Amygdala (tissue), 56 donors: Measurements from ENCODE around the gene ROMO1.
"Not testable (repeated sequence)": the region's sequence is repeated elsewhere in the genome, so short reads cannot be mapped to it uniquely, and the experiment has no call there.

ENCODE experiments used
- DNase-seq, 56 donors: peaks; one replicate each; lab custom pipeline; 2025; lab: John Stamatoyannopoulos, UW

The ROMO1 gene

GRCh38 chr20:35680452-35681183 is 18.6 kb upstream of the ROMO1 start:
- no peak for DNase-seq

DNA sequence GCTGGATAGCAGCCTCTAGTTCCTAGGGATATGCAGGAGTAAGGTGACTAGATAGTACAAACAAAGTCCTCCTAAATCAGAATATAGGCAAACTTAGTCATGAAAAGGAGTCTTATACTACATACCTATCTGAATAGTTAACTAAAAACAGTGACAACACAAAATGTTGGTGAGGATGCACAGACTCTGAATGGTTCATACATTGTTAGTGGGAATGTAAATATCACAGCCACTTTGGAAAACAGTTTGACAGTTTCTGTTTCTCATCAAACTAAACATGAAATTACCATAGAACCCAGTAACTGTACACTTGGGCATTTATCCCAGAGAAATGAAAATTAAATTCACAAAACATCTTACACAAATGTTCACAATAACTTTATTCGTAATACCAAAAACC is 17.2 kb upstream of the ROMO1 start:
- no peak for DNase-seq

- DNase-seq = not testable (repeated sequence)
Measured at GRCh38 chr20:35685368-35685767, 13.8 kb upstream of the ROMO1 start.

DNA sequence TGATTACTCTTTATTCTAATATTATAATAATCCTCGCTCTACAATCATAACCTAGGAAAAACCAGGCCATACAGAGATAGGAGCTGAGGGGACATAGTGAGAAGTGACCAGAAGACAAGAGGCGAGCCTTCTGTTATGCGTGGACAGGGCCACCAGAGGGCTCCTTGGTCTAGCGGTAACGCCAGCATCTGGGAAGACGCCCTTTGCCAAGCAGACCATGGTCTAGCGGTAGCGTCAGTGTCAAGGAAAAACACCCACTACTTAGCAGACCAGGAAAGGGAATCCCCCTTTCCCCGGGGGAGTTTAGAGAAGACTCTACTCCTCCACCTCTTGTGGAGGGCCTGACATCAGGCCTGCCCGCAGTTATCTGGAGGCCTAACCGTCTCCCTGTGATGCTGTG is 12.3 kb upstream of the ROMO1 start:
- peak in 2 of 56 donors; percentile 2 for DNase-seq

DNA sequence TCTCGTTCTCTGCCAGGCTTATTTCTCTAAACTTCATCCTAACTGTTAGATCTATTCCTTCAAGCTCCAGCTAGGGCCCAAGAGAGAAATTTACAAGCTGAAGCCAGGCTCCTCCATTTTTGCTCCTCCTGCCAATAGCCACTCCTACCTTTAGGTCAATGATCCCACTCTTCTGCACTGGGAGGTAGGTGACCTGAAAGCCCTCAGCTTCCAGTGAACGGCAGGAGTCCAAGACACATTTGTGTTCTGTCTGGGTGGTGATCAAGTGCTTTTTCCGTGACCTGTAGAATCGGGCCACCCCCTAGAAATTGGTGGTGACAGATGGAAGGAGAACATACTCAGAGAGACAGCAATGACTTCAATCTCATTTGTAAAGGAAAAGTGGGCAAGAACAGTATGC is 8.9 kb upstream of the ROMO1 start:
- no peak for DNase-seq

DNA sequence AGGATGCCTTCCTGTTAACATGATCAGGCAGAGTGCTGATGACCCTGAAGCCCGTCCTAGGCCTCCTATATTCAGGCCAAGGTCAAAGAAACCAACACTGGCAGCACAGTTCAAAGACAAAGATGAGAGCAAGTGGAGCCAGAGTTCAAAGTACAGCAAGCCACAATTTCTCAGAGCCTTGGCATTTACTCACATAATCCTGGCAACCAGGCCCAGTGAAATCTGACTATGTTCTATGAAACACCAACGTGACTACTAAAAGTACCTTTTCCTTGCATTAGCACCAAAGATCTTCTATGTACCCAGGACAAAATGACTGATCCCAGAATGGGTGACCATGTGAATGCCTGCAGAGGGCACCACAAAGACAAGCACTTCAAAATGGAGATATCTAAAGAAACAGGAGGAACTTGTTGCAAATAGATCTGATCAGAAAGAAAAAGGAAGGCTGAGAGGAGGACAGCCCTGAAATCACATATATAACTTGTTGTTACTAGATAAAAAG is 3.9 kb upstream of the ROMO1 start:
- DNase-seq = no peak

- no peak for DNase-seq
Measured at GRCh38 chr20:35695978-35696377, 3.2 kb upstream of the ROMO1 start.

- DNase-seq = no peak
Measured at GRCh38 chr20:35697696-35698297, 1.4 kb upstream of the ROMO1 start.

GRCh38 chr20:35698298-35699126 is 693 bp upstream of the ROMO1 start:
- peak in 2 of 56 donors; percentile 4 to 62 for DNase-seq

DNA sequence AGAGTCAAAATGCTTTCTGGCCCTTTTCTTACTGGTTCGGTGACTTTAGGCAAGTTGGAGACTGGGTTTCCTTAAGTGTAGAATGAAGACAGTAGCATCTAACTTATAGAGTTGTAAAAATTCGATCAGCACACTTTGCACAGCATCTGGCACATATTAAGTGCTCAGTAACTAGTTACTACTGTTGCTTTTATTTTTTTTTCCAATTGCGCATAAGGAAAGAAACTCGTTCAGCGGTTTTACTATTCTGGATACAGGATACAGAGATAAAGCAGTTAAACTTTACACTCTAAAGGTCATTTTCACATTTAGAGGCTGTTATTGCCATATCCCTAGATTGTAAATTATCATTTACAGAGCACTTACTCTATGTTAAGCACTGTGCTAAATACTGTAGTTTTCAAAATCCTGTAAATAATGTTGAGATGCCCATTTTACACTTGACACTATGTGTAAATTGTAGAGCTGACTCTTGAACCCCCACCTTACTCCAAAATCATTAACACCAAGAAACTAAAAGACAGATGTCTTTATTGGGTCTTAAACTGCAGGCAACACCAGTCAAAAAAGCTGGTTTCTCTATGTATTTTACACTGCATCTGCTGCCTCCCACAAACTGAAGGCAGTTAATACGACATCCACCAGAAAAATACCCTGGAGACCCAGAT is 886 bp downstream of the ROMO1 start:
- no peak for DNase-seq

DNA sequence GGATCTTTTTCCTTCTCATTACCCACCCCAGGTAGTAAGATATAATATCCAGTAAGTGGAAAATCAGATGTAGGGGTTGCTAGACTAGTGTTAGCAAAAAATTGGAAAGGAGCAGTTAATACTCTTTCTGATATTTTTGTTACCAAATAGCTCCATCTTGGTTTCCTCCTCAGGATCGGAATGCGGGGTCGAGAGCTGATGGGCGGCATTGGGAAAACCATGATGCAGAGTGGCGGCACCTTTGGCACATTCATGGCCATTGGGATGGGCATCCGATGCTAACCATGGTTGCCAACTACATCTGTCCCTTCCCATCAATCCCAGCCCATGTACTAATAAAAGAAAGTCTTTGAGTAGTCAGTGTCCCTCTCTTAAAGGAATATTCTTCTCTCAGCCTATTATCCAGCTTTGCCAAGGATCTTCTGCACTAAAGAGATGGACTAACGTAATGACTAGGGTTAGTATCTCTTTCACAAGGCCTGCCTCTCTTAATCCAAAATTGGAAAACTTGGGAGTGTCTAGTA is 1.5 kb downstream of the ROMO1 start:
- no peak for DNase-seq

- no peak for DNase-seq
Measured at GRCh38 chr20:35702051-35702823, 3.0 kb downstream of the ROMO1 start.

GRCh38 chr20:35702824-35703695 is 3.9 kb downstream of the ROMO1 start:
- DNase-seq = no peak

- no peak for DNase-seq
Measured at GRCh38 chr20:35704514-35705261, 5.5 kb downstream of the ROMO1 start.

- not testable (repeated sequence) for DNase-seq
Measured at GRCh38 chr20:35705894-35706293, 6.7 kb downstream of the ROMO1 start.

GRCh38 chr20:35706591-35707529 is 7.7 kb downstream of the ROMO1 start:
- DNase-seq = not testable (repeated sequence)

DNA sequence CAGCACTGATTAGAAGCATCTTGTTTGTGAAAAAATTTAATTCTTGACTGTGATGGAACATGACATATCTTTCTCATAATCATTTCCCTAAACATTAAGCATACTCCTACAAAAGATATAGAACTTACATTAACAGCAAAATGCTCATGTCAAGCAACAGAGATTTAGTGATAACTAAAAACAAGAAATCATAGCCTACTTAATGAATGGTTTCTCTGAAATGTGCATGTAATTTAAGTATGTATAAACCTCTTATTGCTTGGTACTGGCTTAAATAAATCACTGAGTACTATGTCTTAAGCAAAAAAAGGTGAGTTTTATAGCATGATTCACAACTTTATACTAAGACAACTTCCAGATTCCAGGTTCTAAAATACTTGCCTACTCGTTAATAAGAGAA is 9.3 kb downstream of the ROMO1 start:
- DNase-seq = no peak
